Esophagus muscularis mucosa (tissue), 3 donors: ENCODE data around the gene C22orf15.

Experiments
- POLR2AphosphoS5 ChIP-seq, 2 donors: sonication (generic); formaldehyde crosslinking; IDR thresholded peaks; one replicate each; pipeline ENCODE4 v1.6.1; 2017; ENCODE audit warnings: antibody characterized with exemption in 2 of 2
- TF ChIP-seq, protein P1 (sequence below), 3 experiments: fragments of 200-600 bp in 2 of 3; fragments of 450-650 bp in 1 of 3; sonication (generic) in 2 of 3; IDR thresholded peaks; one replicate each; pipeline ENCODE4 v1.5.1; 2017 to 2019; ENCODE audit warnings: antibody characterized with exemption in 3 of 3, mild to moderate bottlenecking in 2 of 3, moderate library complexity in 1 of 3

DNA sequence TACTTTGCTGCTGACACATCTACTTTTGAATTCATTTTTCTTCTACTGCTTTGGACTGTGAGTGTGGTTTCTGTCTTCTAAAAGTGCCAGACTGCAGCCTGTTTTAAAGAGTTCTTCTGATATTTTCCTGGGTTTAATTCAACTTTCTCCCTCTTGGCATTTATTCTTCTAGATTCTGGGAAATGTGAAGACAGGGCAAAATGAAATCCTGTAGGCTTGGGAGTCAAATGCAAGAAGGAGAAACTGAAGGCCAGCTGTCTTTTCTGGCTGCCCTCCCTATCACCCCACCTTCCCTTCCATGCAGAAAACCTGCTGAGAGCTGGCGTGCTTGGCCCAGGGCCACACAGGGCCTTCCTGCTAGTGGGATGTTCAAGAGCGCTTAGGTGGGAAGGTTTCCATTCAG, 19.5 kb upstream of the C22orf15 start:
- TF ChIP-seq POLR2AphosphoS5 (IDR thresholded peaks at IDR 0.05): no peak
- TF ChIP-seq, protein P1, sequence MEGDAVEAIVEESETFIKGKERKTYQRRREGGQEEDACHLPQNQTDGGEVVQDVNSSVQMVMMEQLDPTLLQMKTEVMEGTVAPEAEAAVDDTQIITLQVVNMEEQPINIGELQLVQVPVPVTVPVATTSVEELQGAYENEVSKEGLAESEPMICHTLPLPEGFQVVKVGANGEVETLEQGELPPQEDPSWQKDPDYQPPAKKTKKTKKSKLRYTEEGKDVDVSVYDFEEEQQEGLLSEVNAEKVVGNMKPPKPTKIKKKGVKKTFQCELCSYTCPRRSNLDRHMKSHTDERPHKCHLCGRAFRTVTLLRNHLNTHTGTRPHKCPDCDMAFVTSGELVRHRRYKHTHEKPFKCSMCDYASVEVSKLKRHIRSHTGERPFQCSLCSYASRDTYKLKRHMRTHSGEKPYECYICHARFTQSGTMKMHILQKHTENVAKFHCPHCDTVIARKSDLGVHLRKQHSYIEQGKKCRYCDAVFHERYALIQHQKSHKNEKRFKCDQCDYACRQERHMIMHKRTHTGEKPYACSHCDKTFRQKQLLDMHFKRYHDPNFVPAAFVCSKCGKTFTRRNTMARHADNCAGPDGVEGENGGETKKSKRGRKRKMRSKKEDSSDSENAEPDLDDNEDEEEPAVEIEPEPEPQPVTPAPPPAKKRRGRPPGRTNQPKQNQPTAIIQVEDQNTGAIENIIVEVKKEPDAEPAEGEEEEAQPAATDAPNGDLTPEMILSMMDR (IDR thresholded peaks at IDR 0.05): no peak
